GM18502 (cell line): ENCODE data around the gene PAIP1.
"Not testable (repeated sequence)": the region's sequence is repeated elsewhere in the genome, so short reads cannot be mapped to it uniquely, and the experiment has no call there.

Experiments used
- ATAC-seq: cut with Tn5 transposase; IDR thresholded peaks from one replicate; pipeline ENCODE4 v1.9.1; 2021; ENCODE audit warnings: mild to moderate bottlenecking; ENCODE audit not compliant: unreplicated experiment, poor library complexity

Gene PAIP1, protein sequence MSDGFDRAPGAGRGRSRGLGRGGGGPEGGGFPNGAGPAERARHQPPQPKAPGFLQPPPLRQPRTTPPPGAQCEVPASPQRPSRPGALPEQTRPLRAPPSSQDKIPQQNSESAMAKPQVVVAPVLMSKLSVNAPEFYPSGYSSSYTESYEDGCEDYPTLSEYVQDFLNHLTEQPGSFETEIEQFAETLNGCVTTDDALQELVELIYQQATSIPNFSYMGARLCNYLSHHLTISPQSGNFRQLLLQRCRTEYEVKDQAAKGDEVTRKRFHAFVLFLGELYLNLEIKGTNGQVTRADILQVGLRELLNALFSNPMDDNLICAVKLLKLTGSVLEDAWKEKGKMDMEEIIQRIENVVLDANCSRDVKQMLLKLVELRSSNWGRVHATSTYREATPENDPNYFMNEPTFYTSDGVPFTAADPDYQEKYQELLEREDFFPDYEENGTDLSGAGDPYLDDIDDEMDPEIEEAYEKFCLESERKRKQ

DNA sequence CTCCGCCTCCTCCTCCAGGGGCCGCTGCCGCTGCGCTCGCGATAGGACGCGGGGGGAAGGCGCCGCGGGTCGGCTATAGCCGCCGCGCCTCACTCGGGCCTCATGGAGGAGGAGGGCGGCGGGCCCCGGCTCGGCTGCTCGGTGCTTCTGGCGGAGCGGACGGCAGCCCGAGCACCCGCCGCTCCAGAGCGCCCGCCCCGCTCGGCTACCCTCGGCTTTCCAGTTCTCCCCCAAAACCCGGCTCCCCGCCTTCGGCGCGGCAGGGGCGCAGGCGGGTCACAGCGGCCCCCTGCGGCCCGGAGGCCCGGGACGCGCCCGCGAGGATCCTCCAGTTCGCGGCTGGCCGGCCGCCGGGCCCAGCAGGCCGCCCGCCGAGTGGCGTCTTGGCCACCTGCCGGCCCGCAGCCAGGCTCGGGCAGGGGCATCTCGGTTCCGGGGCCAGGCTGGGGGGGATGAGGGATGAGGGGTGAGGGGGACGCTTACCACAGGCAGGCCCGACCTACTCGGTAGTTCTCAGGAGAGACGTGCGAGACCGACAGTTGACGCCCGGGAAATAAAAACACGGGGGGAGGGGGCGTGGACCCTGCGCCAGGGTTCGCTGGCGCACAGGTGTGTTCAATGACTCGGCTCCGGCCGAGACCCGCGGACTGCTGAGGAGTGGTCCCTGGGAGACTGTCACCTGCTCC, at the start of gene PAIP1:
PAIP1 (minus strand) TSS at position 221 of the 686 bp plus-strand sequence. CDS start 231 bp downstream, outside the sequence.
- peak; percentile 74 for ATAC-seq

DNA sequence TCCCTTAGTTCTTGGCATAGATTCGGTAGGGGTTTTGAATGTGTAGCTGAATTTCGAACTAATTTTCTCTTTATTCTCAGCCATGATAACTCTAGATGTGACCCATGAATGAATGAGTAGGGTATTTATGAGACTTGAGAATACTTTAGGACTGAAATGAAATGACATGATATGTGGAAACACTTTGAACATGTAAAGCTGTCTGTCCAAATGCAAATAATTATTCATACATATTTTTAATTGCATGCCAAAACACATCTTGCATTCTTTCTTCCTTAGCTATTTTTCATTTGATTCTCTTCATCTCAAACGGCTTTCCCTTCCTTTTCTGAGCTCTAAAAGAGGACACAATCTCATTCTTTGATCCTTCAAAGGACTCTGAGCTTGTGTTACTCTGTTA, 49.5 kb upstream of the PAIP1 start:
- no peak for ATAC-seq

DNA sequence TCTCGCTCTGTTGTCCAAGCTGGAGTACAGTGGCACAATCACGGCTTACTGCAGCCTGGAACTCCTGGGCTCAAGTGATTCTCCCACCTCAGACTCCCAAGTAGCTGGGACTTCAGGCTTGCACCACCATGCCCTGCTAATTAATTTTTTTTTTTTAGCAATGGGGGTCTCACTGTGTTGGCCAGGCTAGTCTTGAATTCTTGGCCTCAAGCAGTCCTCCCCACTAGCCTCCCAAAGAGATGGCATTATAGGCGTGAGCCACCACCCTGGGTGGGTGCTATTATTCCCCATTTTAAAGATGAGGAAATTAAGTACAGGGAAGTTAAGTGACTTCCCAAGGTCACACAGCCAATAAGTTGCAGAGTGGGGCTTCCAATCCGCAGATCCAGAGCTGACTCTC, 47.8 kb upstream of the PAIP1 start:
- ATAC-seq = no peak

DNA sequence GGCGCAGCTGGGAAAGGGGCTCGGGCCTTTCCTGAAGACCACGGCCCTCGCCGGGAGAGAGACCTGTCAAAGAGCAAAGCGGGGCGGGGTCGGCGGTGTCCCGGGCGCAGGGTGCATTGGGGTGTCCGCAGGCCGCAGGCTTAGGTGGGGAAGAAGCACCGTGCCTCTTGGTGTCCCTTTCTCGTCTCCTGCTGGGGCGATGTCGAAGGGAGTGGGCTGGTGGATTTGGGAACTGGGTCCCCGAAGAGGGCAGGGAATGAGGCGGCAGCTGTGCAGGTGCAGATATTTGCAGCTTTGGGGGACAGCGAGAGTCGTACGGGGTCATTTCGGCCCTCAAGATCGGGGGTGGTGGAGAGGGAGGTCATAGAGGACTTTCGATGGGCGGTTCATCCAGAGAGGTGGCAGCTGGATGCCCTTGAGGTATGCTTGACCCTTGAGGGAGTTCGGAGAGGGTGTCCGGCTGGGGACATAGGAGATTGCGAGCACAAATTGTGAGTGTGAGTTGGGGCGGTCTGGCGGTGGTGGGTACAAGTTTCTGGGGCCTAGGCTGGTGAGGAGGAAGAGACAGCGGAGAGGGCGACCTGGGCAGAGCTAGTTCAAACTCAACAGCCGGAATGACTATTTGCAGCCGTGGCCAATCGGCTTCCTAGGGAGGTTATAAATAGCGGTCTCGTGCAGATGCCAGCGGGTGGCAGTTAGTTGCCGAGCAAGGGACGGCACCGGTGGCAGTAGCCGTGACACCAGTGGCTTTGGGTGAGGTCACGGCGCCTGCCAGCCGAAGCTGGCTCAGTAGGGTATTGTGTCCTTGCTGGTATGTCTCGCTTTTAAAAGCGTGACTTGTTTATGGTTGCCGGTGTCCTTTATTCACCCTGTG, 46.7 kb upstream of the PAIP1 start:
- peak; percentile 47 for ATAC-seq

DNA sequence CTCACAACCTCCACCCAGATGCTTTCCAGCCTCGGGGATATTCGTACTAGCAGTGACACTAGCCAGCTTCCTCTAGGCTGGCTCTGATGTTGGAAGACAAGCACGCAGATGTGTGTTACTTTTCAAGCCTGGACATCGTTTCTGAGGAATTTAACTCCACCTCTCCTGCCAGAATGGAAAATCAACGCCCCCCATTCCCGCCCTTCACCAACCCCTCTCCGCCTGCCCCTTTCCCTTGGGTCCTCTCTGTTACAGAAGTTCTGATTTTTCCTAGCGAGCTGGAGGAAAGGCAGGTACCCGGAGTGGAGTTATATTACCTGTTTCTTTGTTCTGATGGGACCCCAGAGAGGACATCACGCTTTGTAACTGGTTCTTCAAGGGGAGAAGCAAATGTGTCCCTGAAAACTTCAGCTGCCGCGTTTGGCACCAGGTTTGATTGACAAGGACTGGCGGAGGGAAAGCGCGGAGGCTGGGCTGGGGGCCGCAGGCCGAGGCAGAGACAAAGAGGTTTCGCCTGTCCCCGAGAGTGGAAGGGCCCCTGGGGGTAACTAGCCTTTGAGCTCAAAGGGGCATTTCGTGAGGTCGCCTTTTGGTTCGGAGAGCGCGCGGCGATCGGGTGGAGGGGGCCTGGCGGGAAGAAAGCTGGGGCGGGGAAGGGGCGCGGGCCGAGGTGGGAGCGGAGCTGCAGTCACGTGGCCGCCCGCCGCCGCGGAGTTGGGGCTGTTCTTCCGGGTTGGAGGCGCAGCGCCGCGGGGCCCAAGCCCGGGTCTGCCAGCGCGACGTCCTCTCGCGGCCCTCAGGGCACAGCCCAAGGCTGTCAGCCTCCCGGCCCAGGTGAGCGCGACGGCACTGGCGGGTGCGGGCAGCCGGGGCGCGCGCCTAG, 45.8 kb upstream of the PAIP1 start, which contains the start of gene NNT:
NNT (plus strand) TSS at position 720 of the 883 bp plus-strand sequence. CDS start 6,016 bp downstream, outside the sequence.
- peak; percentile 84 for ATAC-seq

DNA sequence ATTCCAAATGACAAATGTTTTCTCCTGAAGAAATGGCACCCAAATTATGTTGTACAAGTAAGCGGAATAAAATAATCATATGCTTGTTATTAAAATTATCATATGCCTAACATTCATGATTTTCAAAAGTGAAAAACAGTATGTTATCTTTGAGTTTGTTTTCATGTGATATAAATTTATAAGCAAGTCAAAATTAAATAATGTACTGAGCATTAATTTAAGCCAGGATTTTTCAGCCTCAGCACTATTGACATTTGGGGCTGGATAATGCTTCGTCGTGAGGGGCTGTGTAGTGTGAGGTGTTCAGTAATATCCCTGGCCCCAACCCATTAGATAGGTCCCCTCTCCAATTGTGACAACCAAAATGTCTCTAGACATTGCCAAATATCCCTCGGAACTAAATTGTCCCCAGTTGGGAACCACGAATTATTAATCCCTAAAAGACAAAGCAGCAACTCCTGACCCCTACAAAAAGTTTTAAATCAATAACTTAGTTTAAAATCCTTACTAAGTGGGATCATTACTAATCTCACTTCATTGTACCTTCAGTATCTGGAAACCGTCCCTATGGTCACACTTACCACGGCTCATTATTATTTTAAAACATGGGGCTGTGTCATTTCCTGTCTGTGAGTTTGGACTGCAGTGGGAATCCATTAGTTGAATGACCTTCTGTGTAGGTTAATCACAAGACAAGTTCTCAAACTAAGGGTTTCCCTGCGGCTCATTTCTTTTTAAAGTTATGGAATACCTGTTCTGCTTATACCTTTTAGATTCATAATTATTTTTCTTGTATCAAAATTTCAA, 44.8 kb upstream of the PAIP1 start:
- peak; percentile 35 for ATAC-seq

DNA sequence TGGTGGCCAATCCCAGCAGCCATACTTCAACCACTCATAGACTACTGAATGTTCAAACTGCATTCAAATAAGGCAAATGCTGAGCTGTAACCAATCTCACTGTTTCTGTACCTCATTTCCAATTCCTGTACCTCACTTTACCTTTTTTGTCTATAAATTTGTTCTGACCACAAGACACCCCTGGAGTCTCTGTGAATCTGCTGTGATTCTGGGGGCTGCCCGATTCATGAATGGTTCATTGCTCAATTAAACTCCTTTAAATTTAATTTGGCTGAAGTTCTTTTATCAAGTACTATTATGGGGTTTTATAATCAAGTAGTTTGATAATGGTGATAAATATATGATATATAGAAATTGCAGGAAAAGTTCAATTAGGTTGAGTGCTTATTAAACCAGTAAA, 42.0 kb upstream of the PAIP1 start:
- not testable (repeated sequence) for ATAC-seq

DNA sequence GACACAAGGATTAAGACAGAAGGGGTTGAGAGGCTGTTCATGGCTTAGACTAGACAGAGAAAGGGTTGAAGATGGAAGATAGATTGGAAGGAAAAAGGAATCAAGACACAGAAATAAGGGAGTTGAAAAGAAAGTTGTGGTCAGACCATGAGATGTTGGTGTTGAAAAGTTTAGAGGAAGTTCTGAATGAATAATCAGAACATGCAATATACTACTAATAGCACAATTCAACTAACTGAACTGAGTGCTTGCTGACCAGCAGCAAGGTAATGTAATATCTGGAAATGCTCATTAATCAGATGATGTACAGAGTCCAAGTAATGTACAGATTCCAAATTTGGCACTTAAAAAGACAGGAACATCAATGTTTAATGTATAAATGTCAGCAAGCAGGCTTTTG, 35.5 kb upstream of the PAIP1 start:
- no peak for ATAC-seq

DNA sequence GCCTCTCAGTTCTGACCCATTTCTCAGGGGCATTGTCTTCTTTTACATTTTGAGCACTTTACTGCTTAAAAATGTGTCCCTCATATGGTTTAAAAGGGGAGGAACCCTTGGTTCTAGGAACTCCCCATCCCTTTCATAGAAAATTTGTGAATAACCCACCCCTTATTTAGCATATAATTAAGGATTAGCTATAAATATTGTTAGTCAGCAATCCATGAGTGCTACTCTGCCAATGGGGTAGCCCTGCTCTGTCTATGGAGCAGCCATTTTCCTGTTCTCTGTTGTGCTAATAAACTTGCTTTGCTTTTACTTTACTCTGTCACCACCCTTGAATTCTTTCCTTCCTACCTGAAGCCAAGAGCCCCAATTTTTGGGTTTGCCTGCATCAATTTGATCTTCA, 33.8 kb upstream of the PAIP1 start:
- ATAC-seq = no peak

DNA sequence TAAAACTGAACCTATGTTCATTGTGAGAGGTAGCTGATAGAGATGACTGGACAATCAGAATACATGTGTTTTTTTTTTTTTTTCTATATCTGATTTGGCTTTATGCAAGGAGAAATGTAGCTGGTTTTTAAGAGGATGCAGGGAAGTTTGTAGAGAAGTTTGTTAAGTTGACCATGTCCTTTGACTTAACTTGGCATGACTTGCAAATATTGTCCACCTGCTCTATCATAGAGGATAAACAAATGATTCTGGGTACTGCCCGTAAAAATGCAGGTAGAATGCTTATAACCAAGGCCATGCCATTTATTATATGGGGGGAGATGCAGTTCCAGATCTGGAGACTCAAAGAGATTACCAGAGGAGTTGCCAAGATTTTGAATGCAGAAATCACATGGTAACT, 32.4 kb upstream of the PAIP1 start:
- ATAC-seq = no peak

DNA sequence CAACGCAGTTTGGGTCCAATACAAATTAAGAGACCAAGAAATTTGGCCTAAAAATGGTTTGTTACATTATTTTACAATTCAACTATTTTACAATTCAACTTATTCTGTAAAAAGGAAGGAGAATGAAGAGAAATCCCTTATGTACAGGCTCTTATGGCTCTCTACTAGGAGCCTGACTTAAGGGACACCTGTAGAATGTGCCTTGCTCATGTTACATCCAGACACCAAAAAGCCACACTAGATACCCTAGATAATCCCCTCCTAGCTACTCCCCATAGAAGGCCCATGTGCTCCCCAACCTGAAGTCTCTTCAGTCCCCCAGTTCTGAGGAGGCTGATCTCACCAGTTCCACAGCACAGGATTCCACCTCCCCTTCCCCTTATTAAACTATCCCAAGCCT, 32.0 kb upstream of the PAIP1 start:
- ATAC-seq = no peak

DNA sequence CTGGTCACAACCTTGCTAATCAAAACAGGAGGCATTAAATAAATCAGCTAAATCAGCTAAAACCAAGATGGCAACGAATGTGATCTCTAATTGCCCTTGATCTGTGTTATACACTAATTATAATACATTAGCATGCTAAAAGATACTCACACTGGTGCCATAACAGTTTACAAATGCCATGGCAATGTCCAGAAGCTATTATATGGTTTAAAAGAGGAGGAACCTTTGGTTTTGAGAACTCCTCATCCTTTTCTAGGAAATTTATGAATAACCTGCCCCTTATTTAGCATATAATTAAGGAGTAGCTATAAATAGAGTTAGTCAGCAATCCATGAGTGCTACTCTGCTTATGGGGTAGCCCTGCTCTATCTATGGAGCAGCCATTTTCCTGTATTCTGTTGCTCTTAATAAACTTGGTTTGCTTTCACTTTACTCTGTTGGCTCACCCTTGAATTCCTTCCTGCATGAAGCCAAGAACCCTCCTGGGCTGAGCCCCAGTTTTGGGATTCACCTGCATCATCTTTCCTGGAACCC, 27.4 kb upstream of the PAIP1 start:
- no peak for ATAC-seq

DNA sequence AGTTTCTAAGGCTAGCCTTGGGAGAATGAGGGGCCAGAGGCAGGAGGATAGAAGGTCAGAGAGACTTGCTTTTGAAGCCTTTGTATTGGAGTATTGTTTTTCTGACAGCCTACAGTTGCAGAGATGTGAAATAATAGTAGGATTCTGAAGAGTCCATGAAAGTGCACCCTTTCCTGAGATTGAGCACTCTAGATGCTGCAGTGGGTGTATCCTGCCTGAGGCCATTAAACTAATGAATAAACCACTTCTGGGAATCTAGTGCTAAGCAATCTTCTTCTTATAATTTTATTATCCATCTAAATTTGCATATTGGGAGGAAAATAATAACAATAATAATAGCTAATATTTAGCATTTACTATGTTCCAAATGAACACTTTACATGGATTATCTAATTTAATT, 26.8 kb upstream of the PAIP1 start:
- ATAC-seq = no peak

DNA sequence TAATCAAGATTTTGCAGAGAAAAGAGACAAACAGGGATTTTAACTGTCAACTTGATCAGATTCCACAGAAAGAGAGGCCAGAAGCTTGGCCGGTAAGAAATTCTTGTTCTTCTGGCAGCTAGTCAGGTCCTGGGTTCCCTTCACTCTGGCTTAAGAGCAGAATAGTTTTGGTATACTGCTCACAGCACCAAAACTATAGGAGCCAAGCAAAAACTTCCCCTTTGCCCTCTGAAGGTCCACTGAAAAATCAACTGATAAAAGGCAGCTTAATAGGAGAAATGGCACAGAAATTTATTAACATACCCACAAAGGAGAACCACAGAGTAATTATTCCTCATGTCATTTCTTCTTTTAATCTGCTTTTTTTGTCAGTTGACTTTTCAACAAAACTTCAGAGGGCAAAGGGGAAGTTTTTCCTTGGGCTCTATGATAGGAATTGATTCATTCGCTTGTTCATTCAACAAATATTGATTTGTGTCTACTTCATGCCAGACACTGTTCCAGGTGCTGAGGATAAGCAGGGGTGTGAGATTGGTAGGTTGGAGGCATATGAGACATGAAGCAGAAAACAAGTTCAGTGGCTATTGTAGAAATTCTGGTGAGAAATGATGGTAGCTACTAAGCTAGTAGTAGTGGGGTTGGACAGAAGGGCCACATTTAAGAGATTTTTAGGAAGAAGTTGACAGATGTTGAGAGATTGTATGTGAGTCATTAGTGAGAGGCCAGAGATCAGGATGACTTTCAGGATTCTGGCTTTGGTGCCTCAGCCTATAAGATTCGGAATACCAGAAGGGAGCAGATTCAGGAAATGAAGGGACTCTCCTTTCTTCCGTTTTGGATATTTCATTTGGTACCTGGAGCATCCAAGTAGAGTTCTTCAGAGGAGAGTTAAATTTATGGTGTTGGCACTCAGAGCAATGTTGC, 25.5 kb upstream of the PAIP1 start:
- ATAC-seq = no peak

DNA sequence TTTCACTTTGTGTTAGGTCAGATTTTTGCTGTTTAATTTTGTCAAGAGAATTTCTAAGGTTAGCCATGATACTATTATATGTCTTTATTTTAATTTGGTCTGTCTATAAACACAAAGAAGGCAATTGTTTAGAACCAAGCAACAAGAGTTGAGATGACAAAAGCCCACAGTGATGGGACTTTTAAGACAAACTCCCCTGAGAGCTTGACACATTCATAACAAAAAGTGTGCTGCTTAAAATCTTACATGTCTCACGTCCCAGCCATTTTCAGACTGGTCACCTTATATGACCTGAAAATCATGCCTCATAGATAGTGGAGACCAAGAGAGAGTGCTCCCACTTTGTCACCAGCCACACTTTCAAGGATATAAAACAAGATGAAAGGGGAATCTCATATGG, 24.5 kb upstream of the PAIP1 start:
- no peak for ATAC-seq

DNA sequence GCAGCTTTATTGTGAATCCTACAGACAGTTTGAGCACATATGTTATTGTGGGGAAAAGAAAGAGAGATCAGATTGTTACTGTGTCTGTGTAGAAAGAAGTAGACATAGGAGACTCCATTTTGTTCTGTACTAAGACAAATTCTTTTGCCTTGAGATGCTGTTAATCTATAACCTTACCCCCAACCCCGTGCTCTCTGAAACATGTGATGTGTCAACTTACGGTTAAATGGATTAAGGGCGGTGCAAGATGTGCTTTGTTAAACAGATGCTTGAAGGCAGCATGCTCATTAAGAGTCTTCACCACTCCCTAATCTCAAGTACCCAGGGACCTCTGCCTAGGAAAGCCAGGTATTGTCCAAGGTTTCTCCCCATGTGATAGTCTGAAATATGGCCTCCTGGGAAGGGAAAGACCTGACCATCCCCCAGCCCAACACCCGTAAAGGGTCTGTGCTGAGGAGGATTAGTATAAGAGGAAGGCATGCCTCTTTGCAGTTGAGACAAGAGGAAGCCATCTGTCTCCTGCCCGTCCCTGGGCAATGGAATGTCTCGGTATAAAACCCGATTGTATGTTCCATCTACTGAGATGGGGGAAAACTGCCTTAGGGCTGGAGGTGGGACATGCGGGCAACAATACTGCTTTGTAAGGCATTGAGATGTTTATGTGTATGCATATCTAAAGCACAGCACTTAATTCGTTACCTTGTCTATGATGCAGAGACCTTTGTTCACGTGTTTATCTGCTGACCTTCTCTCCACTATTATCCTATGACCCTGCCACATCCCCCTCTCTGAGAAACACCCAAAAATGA, 23.7 kb upstream of the PAIP1 start:
- not testable (repeated sequence) for ATAC-seq

DNA sequence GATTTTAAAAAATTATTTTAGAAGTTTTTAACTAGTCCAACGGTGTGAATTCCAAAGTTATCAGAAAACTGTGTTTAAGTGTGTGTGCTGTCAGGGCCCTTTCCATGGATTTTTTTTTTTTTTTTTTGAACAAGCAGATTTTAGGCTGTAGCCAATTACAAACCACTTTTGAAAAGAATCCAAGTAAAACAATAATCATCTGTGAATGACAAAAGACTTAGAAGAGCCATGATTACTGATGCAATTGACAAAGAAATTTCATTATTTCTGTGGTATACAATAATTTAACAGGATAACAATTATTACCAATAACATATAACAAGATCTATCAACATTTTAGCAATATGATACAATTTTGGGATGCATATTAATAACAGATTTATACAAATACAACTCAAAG, 16.2 kb upstream of the PAIP1 start:
- ATAC-seq = no peak
